ENCODE results near the gene CYP4Z1. TPM values are rescaled to one million over a fixed set of nuclear protein-coding genes. Genes with fewer than 3 reads are reported as not detected.
A peak's percentile ranks its signal among the peaks of the same experiment; 100 is the strongest.
"Not testable (repeated sequence)": the region's sequence is repeated elsewhere in the genome, so short reads cannot be mapped to it uniquely, and the experiment has no call there.

The CYP4Z1 gene, protein sequence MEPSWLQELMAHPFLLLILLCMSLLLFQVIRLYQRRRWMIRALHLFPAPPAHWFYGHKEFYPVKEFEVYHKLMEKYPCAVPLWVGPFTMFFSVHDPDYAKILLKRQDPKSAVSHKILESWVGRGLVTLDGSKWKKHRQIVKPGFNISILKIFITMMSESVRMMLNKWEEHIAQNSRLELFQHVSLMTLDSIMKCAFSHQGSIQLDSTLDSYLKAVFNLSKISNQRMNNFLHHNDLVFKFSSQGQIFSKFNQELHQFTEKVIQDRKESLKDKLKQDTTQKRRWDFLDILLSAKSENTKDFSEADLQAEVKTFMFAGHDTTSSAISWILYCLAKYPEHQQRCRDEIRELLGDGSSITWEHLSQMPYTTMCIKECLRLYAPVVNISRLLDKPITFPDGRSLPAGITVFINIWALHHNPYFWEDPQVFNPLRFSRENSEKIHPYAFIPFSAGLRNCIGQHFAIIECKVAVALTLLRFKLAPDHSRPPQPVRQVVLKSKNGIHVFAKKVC
- polyA plus RNA-seq (2013, experiment 1 of 2), result not detected
- polyA plus RNA-seq (2013, experiment 2 of 2), result not detected

DNA sequence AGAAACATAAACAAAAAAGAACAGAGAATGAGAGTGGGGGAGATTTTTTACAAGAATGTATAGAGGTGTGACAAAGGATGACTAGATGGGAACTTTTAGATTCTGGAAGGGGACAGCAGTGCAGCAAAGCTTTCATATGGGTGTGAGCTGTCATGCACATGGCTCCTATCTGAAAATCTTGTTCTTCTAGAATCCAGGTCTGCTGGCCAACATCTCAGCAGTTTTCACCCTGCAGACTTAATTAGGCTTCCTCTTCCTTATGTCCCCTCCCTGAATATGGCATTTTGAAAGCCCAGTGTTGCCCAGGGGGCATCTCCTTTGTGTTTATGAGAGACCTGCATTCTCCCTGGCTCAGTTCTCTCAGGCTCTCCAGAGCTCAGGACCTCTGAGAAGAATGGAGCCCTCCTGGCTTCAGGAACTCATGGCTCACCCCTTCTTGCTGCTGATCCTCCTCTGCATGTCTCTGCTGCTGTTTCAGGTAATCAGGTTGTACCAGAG is at the start of gene CYP4Z1:
TSS of gene CYP4Z1 (plus strand) at position 135 of the 498 bp plus-strand sequence. CDS start at position 395, 260 bp downstream.
- Histone ChIP-seq H3K9me3 (ENCODE audit: insufficient read depth, low read depth, low read length) (no peaks in the 10 kb centered on the region), H3K9ac (ENCODE audit: low read depth, low read length) (no peak within 1 kb of the TSS), H3K27ac (ENCODE audit: low read depth, low read length) (no peak within 1 kb of the TSS), H3K4me1 (ENCODE audit: insufficient read depth, low read length) (no peaks in the 10 kb centered on the region), H3K4me3 (ENCODE audit: low read length) (no peak within 1 kb of the TSS), H3K27me3 (ENCODE audit: insufficient read depth, low read length) (peaks cover 3% of the 10 kb centered on the region; the same call in 1 of the 2 replicates), H3K36me3 (ENCODE audit: insufficient read depth, low read length) (no peaks in the 10 kb centered on the region)

DNA sequence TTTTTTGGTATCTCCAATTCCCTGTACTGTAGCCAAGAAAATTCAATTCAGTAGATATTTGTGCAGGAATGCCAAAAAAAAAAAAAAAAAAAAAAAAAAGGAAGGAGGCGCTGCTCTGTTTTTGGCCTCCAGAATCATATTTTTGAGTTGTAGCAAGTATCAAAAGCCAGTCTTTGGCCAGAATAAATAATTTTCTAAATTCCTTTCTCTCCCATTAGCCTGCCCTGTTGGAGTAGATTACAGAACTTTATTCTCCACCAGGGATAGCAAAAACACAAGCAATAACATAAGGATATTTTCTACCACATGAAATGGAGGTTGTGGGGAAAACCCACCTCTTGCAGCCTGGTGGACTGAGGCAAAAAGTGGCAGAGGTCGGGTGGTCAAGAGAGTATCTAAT is 46.0 kb upstream of the CYP4Z1 start:
- 86% methylated on average over 1 of the region's 2 CpGs for WGBS
- Histone ChIP-seq H3K4me1 (ENCODE audit: insufficient read depth, low read length) (peaks cover 33% of the 10 kb centered on the region), H3K4me3 (ENCODE audit: low read length) (no peak overlapping the region)

DNA sequence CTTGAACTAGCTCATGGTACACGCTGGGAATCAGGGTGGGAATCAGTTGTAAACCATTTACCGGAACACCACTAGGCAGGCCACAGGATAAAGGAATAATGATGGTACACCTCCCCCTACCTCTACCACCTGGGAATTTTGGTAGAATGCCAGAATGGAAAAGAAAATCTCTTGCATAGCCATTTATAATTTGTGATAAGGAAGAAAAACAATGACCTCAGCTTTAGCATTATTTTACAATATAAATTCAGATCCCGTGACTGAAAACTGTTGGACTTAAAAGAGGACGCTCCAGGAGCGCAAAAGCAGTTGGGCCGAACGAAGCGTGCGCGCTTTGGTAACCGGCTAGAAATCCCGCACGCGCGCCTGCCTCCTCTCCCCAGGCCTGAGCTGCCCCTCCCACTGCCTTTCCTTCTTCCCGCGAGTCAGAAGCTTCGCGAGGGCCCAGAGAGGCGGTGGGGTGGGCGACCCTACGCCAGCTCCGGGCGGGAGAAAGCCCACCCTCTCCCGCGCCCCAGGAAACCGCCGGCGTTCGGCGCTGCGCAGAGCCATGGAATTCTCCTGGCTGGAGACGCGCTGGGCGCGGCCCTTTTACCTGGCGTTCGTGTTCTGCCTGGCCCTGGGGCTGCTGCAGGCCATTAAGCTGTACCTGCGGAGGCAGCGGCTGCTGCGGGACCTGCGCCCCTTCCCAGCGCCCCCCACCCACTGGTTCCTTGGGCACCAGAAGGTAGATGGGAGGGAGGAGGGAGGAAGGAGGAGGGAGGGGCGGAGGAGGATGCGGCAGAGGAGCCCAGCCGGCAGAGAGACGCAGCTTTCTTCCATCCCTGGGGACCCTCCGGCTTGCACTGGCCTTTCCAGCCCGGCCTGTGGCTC is 43.5 kb upstream of the CYP4Z1 start, which contains the start of gene CYP4X1:
TSS of gene CYP4X1 (plus strand) at position 402 of the 873 bp plus-strand sequence. CDS start at position 551, 149 bp downstream.
- peaks cover 28% of the 10 kb centered on the region for H3K27me3 ChIP-seq (ENCODE audit: insufficient read depth, low read length)
- no peaks in the 10 kb centered on the region for H3K36me3 ChIP-seq (ENCODE audit: insufficient read depth, low read length)
- H3K27ac ChIP-seq (ENCODE audit: low read depth, low read length), result no peak within 1 kb of the TSS
- peak within 1 kb of the TSS; percentile 65 for H3K4me3 ChIP-seq (ENCODE audit: low read length)
- H3K9me3 ChIP-seq (ENCODE audit: insufficient read depth, low read depth, low read length), result no peaks in the 10 kb centered on the region
- H3K9ac ChIP-seq (ENCODE audit: low read depth, low read length), result peak within 1 kb of the TSS; percentile 61
- peaks cover 23% of the 10 kb centered on the region for H3K4me1 ChIP-seq (ENCODE audit: insufficient read depth, low read length)
- 2% methylated on average over 49 of the region's 49 CpGs for WGBS

More for the DNA sequence above, 46.0 kb upstream of the CYP4Z1 start:
- no peak overlapping the region for H3K9ac ChIP-seq (ENCODE audit: low read depth, low read length)
- no peak overlapping the region for H3K27ac ChIP-seq (ENCODE audit: low read depth, low read length)
- no peaks in the 10 kb centered on the region for H3K9me3 ChIP-seq (ENCODE audit: insufficient read depth, low read depth, low read length)
- H3K27me3 ChIP-seq (ENCODE audit: insufficient read depth, low read length), result peaks cover 28% of the 10 kb centered on the region
- H3K36me3 ChIP-seq (ENCODE audit: insufficient read depth, low read length), result no peaks in the 10 kb centered on the region

DNA sequence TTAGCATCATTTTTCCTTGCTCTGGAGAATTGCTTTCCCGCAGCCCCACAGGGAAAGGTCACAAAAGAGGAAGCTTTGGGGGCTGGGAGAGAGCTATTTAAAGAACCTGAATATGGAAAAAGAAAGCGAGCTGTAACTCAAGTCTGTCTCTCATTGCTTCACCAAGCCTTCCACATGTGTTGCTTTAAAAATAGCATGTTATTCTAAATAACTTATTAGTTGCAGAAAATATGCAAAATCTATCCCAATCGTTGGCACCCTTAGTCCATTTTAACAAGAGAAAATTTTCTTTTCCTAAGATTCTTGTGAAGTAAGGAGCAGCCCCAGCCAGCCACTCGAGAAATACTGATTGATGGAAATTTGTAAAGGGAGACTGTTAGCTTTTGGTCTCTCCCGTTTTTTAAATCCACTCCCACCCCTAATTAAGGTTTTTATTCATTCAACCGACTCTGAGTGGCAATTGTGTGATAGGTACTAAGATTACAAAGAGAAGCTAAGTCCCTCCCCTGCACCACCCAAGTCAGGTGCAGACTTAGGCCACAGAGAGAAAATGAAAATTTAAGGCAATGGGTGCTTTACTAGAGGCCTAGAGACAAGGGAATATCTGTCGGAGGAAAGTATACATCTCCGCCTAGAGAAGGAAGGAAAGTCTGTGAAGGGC is 42.8 kb upstream of the CYP4Z1 start:
- no peak overlapping the region for H3K9ac ChIP-seq (ENCODE audit: low read depth, low read length)
- peaks cover 21% of the 10 kb centered on the region for H3K4me1 ChIP-seq (ENCODE audit: insufficient read depth, low read length)
- H3K27me3 ChIP-seq (ENCODE audit: insufficient read depth, low read length), result peaks cover 28% of the 10 kb centered on the region
- H3K27ac ChIP-seq (ENCODE audit: low read depth, low read length), result no peak overlapping the region
- no peaks in the 10 kb centered on the region for H3K9me3 ChIP-seq (ENCODE audit: insufficient read depth, low read depth, low read length)
- H3K36me3 ChIP-seq (ENCODE audit: insufficient read depth, low read length), result no peaks in the 10 kb centered on the region
- H3K4me3 ChIP-seq (ENCODE audit: low read length), result peak overlapping the region; percentile 65
- WGBS, result 43% methylated on average over 3 of the region's 8 CpGs

DNA sequence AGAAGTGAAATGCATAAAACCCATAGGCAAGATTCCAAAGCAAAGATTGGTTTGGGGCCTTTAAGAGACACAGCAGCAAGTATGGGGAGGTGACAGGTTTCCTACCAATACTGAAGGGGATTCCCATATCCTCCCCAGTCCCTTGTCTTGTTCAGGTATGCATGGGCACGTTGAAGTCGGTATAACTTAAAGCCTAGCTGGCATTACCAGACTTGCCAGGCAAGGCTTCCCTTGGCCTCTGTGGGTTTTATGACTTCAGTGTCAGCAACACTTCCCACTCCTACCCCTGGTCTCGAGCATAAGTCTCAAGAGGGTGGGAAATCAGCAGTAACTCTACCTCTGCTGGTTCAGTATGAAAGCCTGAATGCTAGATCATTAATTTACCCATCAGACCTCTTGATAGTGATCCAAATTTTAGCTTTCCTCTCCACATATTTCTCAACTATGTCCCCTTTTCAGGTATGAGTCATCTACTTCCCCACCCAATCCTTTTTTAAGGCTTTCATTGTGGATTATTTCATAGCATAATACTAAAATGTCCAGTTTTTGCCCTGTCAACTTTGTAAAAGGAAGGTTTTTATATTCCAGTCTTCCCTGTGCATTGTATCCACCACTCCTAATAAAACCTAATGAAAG is 36.7 kb upstream of the CYP4Z1 start:
- H3K4me3 ChIP-seq (ENCODE audit: low read length), result no peak overlapping the region
- peaks cover under 1% of the 10 kb centered on the region; the same call in 1 of the 2 replicates for H3K27me3 ChIP-seq (ENCODE audit: insufficient read depth, low read length)
- no peak overlapping the region for H3K27ac ChIP-seq (ENCODE audit: low read depth, low read length)
- no peaks in the 10 kb centered on the region for H3K36me3 ChIP-seq (ENCODE audit: insufficient read depth, low read length)
- H3K4me1 ChIP-seq (ENCODE audit: insufficient read depth, low read length), result no peaks in the 10 kb centered on the region; the same call in 1 of the 2 replicates
- H3K9ac ChIP-seq (ENCODE audit: low read depth, low read length), result no peak overlapping the region
- H3K9me3 ChIP-seq (ENCODE audit: insufficient read depth, low read depth, low read length), result no peaks in the 10 kb centered on the region
- 95% methylated on average over 3 of the region's 3 CpGs for WGBS

DNA sequence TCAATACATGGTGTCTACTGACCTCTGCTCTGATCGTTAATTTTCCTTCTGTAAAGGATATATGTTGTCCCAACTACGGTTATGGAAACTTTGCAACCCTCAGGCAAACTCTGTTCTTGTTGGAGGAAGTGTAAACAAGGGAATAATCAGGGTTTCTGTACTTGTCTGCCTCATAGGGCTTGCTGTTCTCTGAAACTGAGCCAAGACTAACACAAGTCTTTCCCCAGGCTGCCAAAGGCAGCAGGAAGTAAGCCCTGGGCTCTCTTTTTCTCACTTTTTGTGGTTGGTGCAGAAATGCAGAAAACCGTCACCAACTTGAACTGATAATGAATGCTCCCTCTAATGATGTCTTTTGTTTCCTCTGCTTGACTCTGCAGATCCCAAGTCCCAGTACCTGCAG is 36.0 kb upstream of the CYP4Z1 start:
- H3K27ac ChIP-seq (ENCODE audit: low read depth, low read length), result no peak overlapping the region
- H3K36me3 ChIP-seq (ENCODE audit: insufficient read depth, low read length), result no peaks in the 10 kb centered on the region
- H3K4me3 ChIP-seq (ENCODE audit: low read length), result no peak overlapping the region
- no peaks in the 10 kb centered on the region for H3K27me3 ChIP-seq (ENCODE audit: insufficient read depth, low read length)
- no peak overlapping the region for H3K9ac ChIP-seq (ENCODE audit: low read depth, low read length)
- no peaks in the 10 kb centered on the region for H3K4me1 ChIP-seq (ENCODE audit: insufficient read depth, low read length)
- WGBS, result 88% methylated on average over 3 of the region's 3 CpGs
- H3K9me3 ChIP-seq (ENCODE audit: insufficient read depth, low read depth, low read length), result no peaks in the 10 kb centered on the region

DNA sequence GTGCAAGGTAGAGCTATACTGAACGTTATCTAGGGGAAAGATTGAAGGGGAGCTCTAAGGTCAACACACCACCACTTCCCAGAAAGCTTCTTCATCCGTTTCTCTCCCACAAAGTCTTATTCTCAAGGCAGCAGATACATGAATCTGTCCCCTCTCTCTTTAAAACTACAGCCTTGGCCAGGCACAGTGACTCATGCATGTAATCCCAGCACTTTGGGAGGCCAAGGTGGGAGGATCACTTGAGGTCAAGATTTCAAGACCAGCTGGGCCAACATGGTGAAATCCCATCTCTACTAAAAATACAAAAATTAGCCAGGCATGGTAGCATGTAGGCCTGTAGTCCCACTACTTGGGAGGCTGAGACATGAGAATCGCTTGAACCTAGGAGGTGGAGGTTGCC is 35.4 kb upstream of the CYP4Z1 start:
- Histone ChIP-seq H3K4me3 (ENCODE audit: low read length) (no peak overlapping the region), H3K9me3 (ENCODE audit: insufficient read depth, low read depth, low read length) (no peaks in the 10 kb centered on the region), H3K27me3 (ENCODE audit: insufficient read depth, low read length) (no peaks in the 10 kb centered on the region), H3K9ac (ENCODE audit: low read depth, low read length) (no peak overlapping the region), H3K36me3 (ENCODE audit: insufficient read depth, low read length) (no peaks in the 10 kb centered on the region), H3K27ac (ENCODE audit: low read depth, low read length) (no peak overlapping the region), H3K4me1 (ENCODE audit: insufficient read depth, low read length) (no peaks in the 10 kb centered on the region)
- WGBS, result 89% methylated on average over 3 of the region's 3 CpGs

DNA sequence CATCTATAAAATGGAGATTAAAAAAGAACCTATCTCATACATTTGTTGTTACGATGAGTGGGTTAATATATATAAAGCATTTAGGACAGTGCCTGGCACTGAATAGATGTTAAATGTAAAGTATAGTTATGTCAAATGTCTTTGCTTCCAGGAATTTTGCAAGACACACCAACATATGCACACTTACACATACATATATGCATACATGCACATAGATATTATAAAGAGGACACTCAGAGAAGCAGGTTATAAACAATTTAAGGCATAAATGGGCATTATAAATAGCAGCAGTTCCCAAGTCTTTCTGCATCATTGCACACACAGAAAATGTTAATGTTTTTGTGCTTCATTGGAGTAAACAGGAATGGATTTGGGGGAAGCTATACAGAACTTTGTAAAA is 30.3 kb upstream of the CYP4Z1 start:
- H3K27ac ChIP-seq (ENCODE audit: low read depth, low read length), result no peak overlapping the region
- H3K4me1 ChIP-seq (ENCODE audit: insufficient read depth, low read length), result no peaks in the 10 kb centered on the region
- H3K4me3 ChIP-seq (ENCODE audit: low read length), result no peak overlapping the region
- no peaks in the 10 kb centered on the region; the same call in 1 of the 2 replicates for H3K27me3 ChIP-seq (ENCODE audit: insufficient read depth, low read length)
- no peaks in the 10 kb centered on the region for H3K36me3 ChIP-seq (ENCODE audit: insufficient read depth, low read length)
- WGBS, result no CpG with 5 or more reads among the region's 1 CpG
- H3K9me3 ChIP-seq (ENCODE audit: insufficient read depth, low read depth, low read length), result no peaks in the 10 kb centered on the region
- no peak overlapping the region for H3K9ac ChIP-seq (ENCODE audit: low read depth, low read length)

DNA sequence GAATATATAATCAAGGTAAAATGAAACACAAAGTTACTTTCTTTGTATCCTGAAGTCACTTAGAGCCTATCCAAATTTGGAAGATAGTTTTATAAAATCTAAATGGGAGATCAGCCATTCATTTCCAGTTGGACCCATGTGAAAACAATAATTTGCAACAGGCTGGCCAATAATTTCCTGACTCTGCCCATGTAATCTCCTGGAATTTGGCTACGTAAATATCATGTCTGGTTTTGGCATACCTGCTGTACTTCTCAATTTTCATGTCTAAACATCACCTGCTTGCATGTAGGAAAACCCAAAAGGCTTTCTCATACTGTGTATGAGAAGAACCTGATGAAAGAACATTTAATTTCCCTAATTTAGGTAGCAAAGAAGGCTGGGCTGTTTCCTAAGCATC is 7.7 kb upstream of the CYP4Z1 start:
- Histone ChIP-seq H3K36me3 (ENCODE audit: insufficient read depth, low read length) (no peaks in the 10 kb centered on the region), H3K4me3 (ENCODE audit: low read length) (no peak overlapping the region), H3K27me3 (ENCODE audit: insufficient read depth, low read length) (no peaks in the 10 kb centered on the region), H3K4me1 (ENCODE audit: insufficient read depth, low read length) (no peaks in the 10 kb centered on the region), H3K9me3 (ENCODE audit: insufficient read depth, low read depth, low read length) (no peaks in the 10 kb centered on the region), H3K9ac (ENCODE audit: low read depth, low read length) (no peak overlapping the region), H3K27ac (ENCODE audit: low read depth, low read length) (no peak overlapping the region)
- 95% methylated on average over 1 of the region's 1 CpG for WGBS

DNA sequence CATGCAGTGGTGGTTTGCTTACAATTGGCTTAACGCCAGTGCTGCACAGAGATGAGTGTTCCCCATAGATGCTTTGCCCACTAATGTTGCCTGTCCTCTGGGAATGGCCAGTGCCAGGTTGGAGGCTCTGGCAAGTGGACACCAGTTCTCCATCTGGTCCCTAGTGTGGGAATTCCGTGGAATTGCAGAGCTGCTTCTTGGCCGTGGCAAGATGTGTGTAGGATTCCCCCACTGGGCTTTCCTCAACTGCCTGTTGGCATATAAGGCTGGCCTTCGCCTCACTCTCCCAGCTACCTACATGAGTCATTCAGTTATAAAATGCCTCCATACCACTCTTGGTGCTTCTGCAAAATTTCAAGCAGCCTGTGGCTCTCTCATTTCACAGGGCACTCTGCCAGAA is 2.0 kb downstream of the CYP4Z1 start:
- not testable (repeated sequence) for H3K27ac ChIP-seq (ENCODE audit: low read depth, low read length); H3K9ac ChIP-seq (ENCODE audit: low read depth, low read length); H3K27me3 ChIP-seq (ENCODE audit: insufficient read depth, low read length); H3K4me1 ChIP-seq (ENCODE audit: insufficient read depth, low read length); H3K36me3 ChIP-seq (ENCODE audit: insufficient read depth, low read length); H3K4me3 ChIP-seq (ENCODE audit: low read length); H3K9me3 ChIP-seq (ENCODE audit: insufficient read depth, low read depth, low read length)
- 87% methylated on average over 4 of the region's 4 CpGs for WGBS
